Thyroid gland (tissue), 4 donors: Measurements from ENCODE around the gene ABCB7. TPM values are rescaled to one million over a fixed set of nuclear protein-coding genes. Genes with fewer than 3 reads are reported as not detected.
"Not testable (repeated sequence)": the region's sequence is repeated elsewhere in the genome, so short reads cannot be mapped to it uniquely, and the experiment has no call there.

Experiments
- DNase-seq, 2 donors: peaks; one replicate each; pipeline ENCODE4 v3.0.0-alpha.2; 2019
- H3K27ac ChIP-seq, 3 donors: fragments of 200-600 bp; sonication (generic); 1 replicate in 2 of 3; 2 replicates in 1 of 3; pipeline ENCODE4 v1.5.1; 2016 to 2019; ENCODE audit warnings: mild to moderate bottlenecking in 1 of 3, moderate library complexity in 1 of 3
- H3K27me3 ChIP-seq: fragments of 200-600 bp; sonication (generic); one replicate; pipeline ENCODE4 v1.5.1; 2019
- H3K36me3 ChIP-seq, 2 donors: fragments of 200-600 bp; sonication (generic); one replicate each; pipeline ENCODE4 v1.5.1; 2016 to 2019
- H3K4me1 ChIP-seq, 2 donors: fragments of 200-600 bp; sonication (generic); one replicate each; pipeline ENCODE4 v1.5.1; 2017 to 2019
- H3K4me3 ChIP-seq, 3 donors: fragments of 200-600 bp; sonication (generic); replicated peaks in 1 of 3; 1 replicate in 2 of 3; 2 replicates in 1 of 3; pipeline ENCODE4 v1.5.1; 2016; ENCODE audit warnings: mild to moderate bottlenecking in 1 of 3
- H3K9me3 ChIP-seq: fragments of 200-600 bp; sonication (generic); one replicate; pipeline ENCODE4 v1.5.1; 2017
- CTCF ChIP-seq, 6 experiments: fragments of 200-600 bp in 3 of 6; fragments of 450-650 bp in 3 of 6; sonication (generic) in 3 of 6; IDR thresholded peaks; one replicate each; pipeline ENCODE4 v1.5.1; 2016 to 2019; ENCODE audit warnings: antibody characterized with exemption in 6 of 6, mild to moderate bottlenecking in 2 of 6, inconsistent platforms in 1 of 6, moderate library complexity in 1 of 6
- POLR2A ChIP-seq, 2 donors: fragments of 450-650 bp; IDR thresholded peaks; one replicate each; pipeline ENCODE4 v1.6.1; 2017; ENCODE audit warnings: antibody characterized with exemption in 2 of 2, mild to moderate bottlenecking in 2 of 2, moderate library complexity in 1 of 2
- WGBS, 2 donors: methylation state at CpG; one replicate each; pipeline ENCODE4 v1.1.5; 2017; 5-methylcytosine and 5-hydroxymethylcytosine counted together
- intact Hi-C: fragments of 100-400 bp; cut with DNase I; formaldehyde crosslinking; loops from one replicate; pipeline ENCODE4 v1.15.1; 2023
- total RNA-seq, 4 donors: library from RNA; depleted of rRNA; stranded (reverse); fragments of >200 nt; gene quantifications; one replicate each; pipeline ENCODE4 v1.2.3, GENCODE V29; 2016

The ABCB7 gene
- total RNA-seq, 4 donors from 2014 or later = 30.8 to 75.6 (median 46.4) TPM

DNA sequence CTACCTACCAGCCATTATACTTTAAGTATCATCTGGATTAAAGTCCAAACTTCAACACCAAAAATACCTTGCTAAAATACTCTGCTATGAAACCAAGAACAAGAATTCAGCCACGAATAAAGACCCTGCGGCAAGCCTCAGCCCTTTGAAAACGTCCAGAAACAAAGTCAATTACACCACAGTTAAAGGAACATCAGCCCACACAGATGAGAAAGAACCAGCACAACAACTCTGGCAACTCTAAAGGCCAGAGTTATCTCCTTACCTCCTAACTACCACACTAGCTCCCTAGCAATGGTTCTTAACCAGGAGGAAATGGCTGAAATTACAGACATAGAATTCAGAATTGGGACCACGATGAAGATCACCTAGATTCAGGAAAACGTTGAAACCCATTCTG is 23.4 kb downstream of the ABCB7 start:
- no peaks in the 10 kb centered on the region for H3K4me1 ChIP-seq
- H3K36me3 ChIP-seq = no peaks in the 10 kb centered on the region
- DNase-seq = no peak
- no peak overlapping the region for H3K4me3 ChIP-seq
- H3K27ac ChIP-seq = no peak overlapping the region
- no peak for TF ChIP-seq POLR2A (IDR thresholded peaks at IDR 0.05)
- TF ChIP-seq CTCF (IDR thresholded peaks at IDR 0.05) = no peak
- intact Hi-C loops = no loop called here
- H3K9me3 ChIP-seq = no peaks in the 10 kb centered on the region
- H3K27me3 ChIP-seq = no peaks in the 10 kb centered on the region
- 78 to 86% methylated on average over 5 of the region's 5 CpGs for WGBS, 2 donors

DNA sequence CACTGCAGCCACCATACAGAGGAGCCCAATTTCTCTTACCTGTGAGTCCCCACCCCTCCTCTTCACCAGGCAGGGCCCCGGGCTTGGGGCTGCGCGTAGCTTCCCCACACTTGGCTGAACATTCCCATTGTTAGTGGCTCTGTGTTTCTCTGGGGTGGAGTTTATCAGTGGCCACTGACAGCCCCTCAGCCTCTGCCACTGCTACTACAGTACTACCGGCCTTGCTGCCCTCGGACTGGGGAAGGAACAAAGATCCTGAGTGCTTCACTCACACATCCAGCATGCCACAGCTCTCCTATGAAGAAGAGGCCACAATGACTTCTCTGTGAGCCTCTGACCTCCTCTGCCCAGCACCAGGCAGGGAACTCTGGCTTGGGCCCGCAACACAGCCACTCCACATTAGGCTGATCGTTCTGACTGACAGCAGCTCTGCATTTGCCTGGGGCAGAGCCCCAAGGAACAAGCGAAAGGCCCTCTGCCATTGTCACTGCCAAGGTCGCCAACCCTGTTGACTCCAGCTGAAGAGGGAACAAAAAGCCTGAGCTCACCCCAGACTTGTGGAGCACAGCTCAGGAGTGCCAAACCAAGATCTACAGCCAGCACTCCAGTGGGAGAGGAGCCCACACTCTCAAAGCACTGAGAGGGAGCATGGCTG is 24.0 kb downstream of the ABCB7 start:
- H3K36me3 ChIP-seq = no peaks in the 10 kb centered on the region
- no peak overlapping the region for H3K4me3 ChIP-seq
- TF ChIP-seq CTCF (IDR thresholded peaks at IDR 0.05) (no peak), POLR2A (IDR thresholded peaks at IDR 0.05) (no peak)
- 82 to 100% methylated on average over 2 to 3 of the region's 9 CpGs for WGBS, 2 donors
- no peaks in the 10 kb centered on the region for H3K9me3 ChIP-seq
- H3K4me1 ChIP-seq = no peaks in the 10 kb centered on the region
- no peak overlapping the region for H3K27ac ChIP-seq
- no peaks in the 10 kb centered on the region for H3K27me3 ChIP-seq
- no peak for DNase-seq
- intact Hi-C loops = no loop called here

GRCh38 chrX:75129069-75129468 is 27.0 kb downstream of the ABCB7 start:
- H3K4me1 ChIP-seq, H3K4me3 ChIP-seq, intact Hi-C loops, H3K27me3 ChIP-seq, DNase-seq, H3K9me3 ChIP-seq, H3K27ac ChIP-seq, H3K36me3 ChIP-seq: not testable (repeated sequence)
- 95 to 100% methylated on average over 4 of the region's 4 CpGs for WGBS, 2 donors

DNA sequence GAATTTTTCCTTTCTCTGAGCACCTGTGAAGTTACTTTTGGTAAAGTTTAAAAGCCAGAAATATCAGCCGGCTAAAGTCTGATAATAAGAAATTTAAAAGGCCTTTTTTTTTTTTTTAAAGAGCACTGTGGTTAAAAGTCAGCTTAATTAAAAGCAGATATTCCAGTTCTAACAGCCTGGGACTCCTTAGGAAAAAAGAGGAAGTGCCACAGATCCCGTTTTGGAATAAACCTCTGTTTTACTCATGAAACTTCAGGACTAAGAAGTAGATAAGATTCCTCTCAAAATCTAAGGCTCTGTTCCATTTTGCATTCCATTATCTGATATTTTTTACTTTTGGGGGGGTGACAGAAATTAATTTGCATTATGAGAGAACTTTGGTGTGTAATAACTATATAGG is 37.8 kb downstream of the ABCB7 start:
- Histone ChIP-seq H3K4me1 (no peaks in the 10 kb centered on the region), H3K9me3 (no peaks in the 10 kb centered on the region), H3K36me3 (no peaks in the 10 kb centered on the region), H3K27ac (no peak overlapping the region), H3K4me3 (no peak overlapping the region), H3K27me3 (no peaks in the 10 kb centered on the region)
- no peak for DNase-seq
- no peak for TF ChIP-seq POLR2A (IDR thresholded peaks at IDR 0.05)
- TF ChIP-seq CTCF (IDR thresholded peaks at IDR 0.05) = no peak
- intact Hi-C loops = no loop called here
- 63 to 71% methylated on average over 2 of the region's 2 CpGs for WGBS, 2 donors

GRCh38 chrX:75115707-75116413 is 40.2 kb downstream of the ABCB7 start:
- 88% methylated on average over 4 to 5 of the region's 5 CpGs for WGBS, 2 donors
- intact Hi-C loops = no loop called here

More at GRCh38 chrX:75115707-75116413, 40.2 kb downstream of the ABCB7 start:
- Histone ChIP-seq H3K27me3 (no peaks in the 10 kb centered on the region), H3K9me3 (peaks cover 3% of the 10 kb centered on the region), H3K4me3 (no peak overlapping the region), H3K36me3 (no peaks in the 10 kb centered on the region), H3K27ac (no peak overlapping the region), H3K4me1 (no peaks in the 10 kb centered on the region)
- no peak for DNase-seq
- TF ChIP-seq CTCF (IDR thresholded peaks at IDR 0.05) (no peak), POLR2A (IDR thresholded peaks at IDR 0.05) (no peak)
